GM08714 (cell line): ENCODE results near the gene DYSF.
"Not testable (repeated sequence)": the region's sequence is repeated elsewhere in the genome, so short reads cannot be mapped to it uniquely, and the experiment has no call there.

Experiments
- H3K4me3 ChIP-seq: fragments of 200-500 bp; sonication (Bioruptor generic); 2 replicates; pipeline ENCODE4 v1.5.1; 2014; ENCODE audit warnings: mild to moderate bottlenecking, low read length, inconsistent platforms
- ZNF274 ChIP-seq: IDR thresholded peaks from 2 replicates; pipeline ENCODE4 v1.6.1; 2012; ENCODE audit warnings: mild to moderate bottlenecking, low read depth, low read length

The DYSF gene

GRCh38 chr2:71647356-71647755, 194.0 kb downstream of the DYSF start:
- TF ChIP-seq ZNF274, result no peak
- no peak overlapping the region for H3K4me3 ChIP-seq

GRCh38 chr2:71655498-71655897, 202.1 kb downstream of the DYSF start:
- no peak overlapping the region for H3K4me3 ChIP-seq
- TF ChIP-seq ZNF274, result no peak

- H3K4me3 ChIP-seq, result not testable (repeated sequence)
These were observed 204.9 kb downstream of the DYSF start for GRCh38 chr2:71658256-71658655.

GRCh38 chr2:71658771-71659170, 205.4 kb downstream of the DYSF start:
- no peak overlapping the region for H3K4me3 ChIP-seq
- TF ChIP-seq ZNF274, result no peak

GRCh38 chr2:71659868-71660518, 206.6 kb downstream of the DYSF start:
- no peak for TF ChIP-seq ZNF274
- H3K4me3 ChIP-seq, result no peak overlapping the region

GRCh38 chr2:71661782-71662181, 208.4 kb downstream of the DYSF start:
- no peak for TF ChIP-seq ZNF274
- no peak overlapping the region for H3K4me3 ChIP-seq

GRCh38 chr2:71662665-71663394, 209.5 kb downstream of the DYSF start:
- no peak for TF ChIP-seq ZNF274

GRCh38 chr2:71664161-71664560, 210.8 kb downstream of the DYSF start:
- no peak overlapping the region for H3K4me3 ChIP-seq
- no peak for TF ChIP-seq ZNF274

More at GRCh38 chr2:71662665-71663394, 209.5 kb downstream of the DYSF start:
- no peak overlapping the region for H3K4me3 ChIP-seq

- no peak overlapping the region for H3K4me3 ChIP-seq
- TF ChIP-seq ZNF274, result no peak
These were observed 212.1 kb downstream of the DYSF start for GRCh38 chr2:71665168-71666093.

GRCh38 chr2:71666094-71666474, 212.7 kb downstream of the DYSF start:
- TF ChIP-seq ZNF274, result no peak
- H3K4me3 ChIP-seq, result no peak overlapping the region

- no peak for TF ChIP-seq ZNF274
- no peak overlapping the region for H3K4me3 ChIP-seq
These were observed 214.2 kb downstream of the DYSF start for GRCh38 chr2:71667256-71668182.

- no peak overlapping the region for H3K4me3 ChIP-seq
- no peak for TF ChIP-seq ZNF274
These were observed 215.1 kb downstream of the DYSF start for GRCh38 chr2:71668326-71669057.

GRCh38 chr2:71669058-71669456, 215.7 kb downstream of the DYSF start:
- no peak for TF ChIP-seq ZNF274
- no peak overlapping the region for H3K4me3 ChIP-seq
